Ovary (tissue), 3 donors: ENCODE data around the gene GRM5.

Experiments
- CTCF ChIP-seq, 3 donors: fragments of 450-650 bp in 2 of 3; fragments of 200-600 bp in 1 of 3; IDR thresholded peaks; one replicate each; pipeline versions ENCODE4 v1.5.1 to v1.8.0; 2016 to 2022; ENCODE audit warnings: antibody characterized with exemption in 3 of 3, mild to moderate bottlenecking in 1 of 3
- EP300 ChIP-seq: sonication (generic); formaldehyde crosslinking; IDR thresholded peaks from one replicate; pipeline ENCODE4 v1.6.1; 2017; ENCODE audit warnings: antibody characterized with exemption
- POLR2A ChIP-seq: fragments of 450-650 bp; IDR thresholded peaks from one replicate; pipeline ENCODE4 v1.6.1; 2017; ENCODE audit warnings: antibody characterized with exemption, mild to moderate bottlenecking, moderate library complexity
- donor health status: DM: no; HTN: no; CAD: no.

GRCh38 chr11:88697139-88697538 lies 368.6 kb downstream of the GRM5 start:
- TF ChIP-seq POLR2A, result no peak
- TF ChIP-seq CTCF (IDR thresholded peaks at IDR 0.05), result no peak
- TF ChIP-seq EP300, result no peak
